ENCODE results near the gene MICU1. TPM values are rescaled to one million over a fixed set of nuclear protein-coding genes. Genes with fewer than 3 reads are reported as not detected.

Gene MICU1
- total and polyA plus RNA-seq, 2 of the 13 experiments (the other 11 are each of a cell fraction or from before 2014, with no cell fraction given) = 32.5 to 56.1 TPM

DNA sequence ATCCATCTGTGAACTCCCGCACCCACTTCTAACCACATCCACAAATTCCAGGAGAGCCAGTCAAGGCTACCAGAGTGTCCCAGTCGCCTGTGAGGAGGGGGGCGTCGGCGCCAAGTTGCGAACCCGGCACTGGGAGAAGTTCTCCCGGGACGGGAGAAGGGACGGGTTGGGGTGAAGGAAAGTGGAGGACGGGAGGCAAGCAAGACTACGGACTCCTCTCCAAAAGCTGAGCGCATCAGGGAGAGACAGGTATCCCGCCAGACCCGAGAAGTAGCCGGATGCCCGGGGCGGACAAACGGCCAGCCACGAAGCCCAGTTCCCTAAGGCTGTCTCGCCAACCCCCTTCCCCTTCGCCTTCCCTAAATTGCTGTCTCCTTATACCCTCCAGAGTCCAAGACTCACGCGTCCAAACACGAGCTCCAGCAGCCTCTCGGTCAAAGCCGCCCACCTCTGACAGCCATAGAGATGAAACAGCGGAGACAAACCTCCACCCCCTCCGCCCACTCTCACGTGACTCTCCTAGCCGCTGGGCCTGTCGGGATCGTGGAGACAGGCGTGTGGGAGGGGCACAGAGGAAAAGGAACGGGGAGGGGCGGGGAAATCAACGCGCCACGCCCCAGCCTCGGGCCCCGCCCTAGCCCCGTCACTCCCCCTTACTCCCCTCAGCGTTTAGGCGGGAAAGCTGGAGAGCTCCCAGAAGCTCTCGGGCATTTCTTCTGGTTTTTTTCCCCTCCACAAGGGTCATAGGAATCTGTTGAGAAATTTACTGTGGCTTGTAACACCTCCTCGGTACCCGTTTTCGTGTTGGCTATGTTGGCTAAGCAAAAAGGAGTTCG, at the start of gene MICU1 (continued):
- TF ChIP-seq, protein P1, sequence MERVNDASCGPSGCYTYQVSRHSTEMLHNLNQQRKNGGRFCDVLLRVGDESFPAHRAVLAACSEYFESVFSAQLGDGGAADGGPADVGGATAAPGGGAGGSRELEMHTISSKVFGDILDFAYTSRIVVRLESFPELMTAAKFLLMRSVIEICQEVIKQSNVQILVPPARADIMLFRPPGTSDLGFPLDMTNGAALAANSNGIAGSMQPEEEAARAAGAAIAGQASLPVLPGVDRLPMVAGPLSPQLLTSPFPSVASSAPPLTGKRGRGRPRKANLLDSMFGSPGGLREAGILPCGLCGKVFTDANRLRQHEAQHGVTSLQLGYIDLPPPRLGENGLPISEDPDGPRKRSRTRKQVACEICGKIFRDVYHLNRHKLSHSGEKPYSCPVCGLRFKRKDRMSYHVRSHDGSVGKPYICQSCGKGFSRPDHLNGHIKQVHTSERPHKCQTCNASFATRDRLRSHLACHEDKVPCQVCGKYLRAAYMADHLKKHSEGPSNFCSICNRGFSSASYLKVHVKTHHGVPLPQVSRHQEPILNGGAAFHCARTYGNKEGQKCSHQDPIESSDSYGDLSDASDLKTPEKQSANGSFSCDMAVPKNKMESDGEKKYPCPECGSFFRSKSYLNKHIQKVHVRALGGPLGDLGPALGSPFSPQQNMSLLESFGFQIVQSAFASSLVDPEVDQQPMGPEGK (CRISPR knock-in tag; IDR thresholded peaks at IDR 0.05) = peak; percentile 77
- TF ChIP-seq MED8 (CRISPR knock-in tag; IDR thresholded peaks at IDR 0.05; ENCODE audit: insufficient replicate concordance) (no peak), PAWR (CRISPR knock-in tag; IDR thresholded peaks at IDR 0.05; ENCODE audit: borderline replicate concordance) (no peak), TBP (CRISPR knock-in tag; IDR thresholded peaks at IDR 0.05) (no peak), ZMYM3 (CRISPR knock-in tag; IDR thresholded peaks at IDR 0.05) (no peak; the same call in 1 of the 2 replicates), RFXAP (CRISPR knock-in tag; IDR thresholded peaks at IDR 0.05; ENCODE audit: borderline replicate concordance) (peak; percentile 71; the same call in 1 of the 2 replicates), NR2F1 (CRISPR knock-in tag; IDR thresholded peaks at IDR 0.05) (no peak), ZMYM4 (CRISPR knock-in tag; IDR thresholded peaks at IDR 0.05) (peak; percentile 86), ZBTB8A (CRISPR knock-in tag; IDR thresholded peaks at IDR 0.05; ENCODE audit: borderline replicate concordance, low read depth) (no peak), NR2F2 (IDR thresholded peaks at IDR 0.05; ENCODE audit: borderline replicate concordance, low read depth) (0 out of 2 replicates have a peak, but pooled peaks have one; percentile 23), HES4 (CRISPR knock-in tag; IDR thresholded peaks at IDR 0.05; ENCODE audit: borderline replicate concordance) (no peak), ZBTB1 (CRISPR knock-in tag; IDR thresholded peaks at IDR 0.05; ENCODE audit: borderline replicate concordance) (no peak), ZNF75D (CRISPR knock-in tag; IDR thresholded peaks at IDR 0.05; ENCODE audit: borderline replicate concordance) (no peak), ZNF589 (CRISPR knock-in tag; conservative IDR thresholded peaks at IDR 0.05) (no peak), ZNF3 (CRISPR knock-in tag; IDR thresholded peaks at IDR 0.05) (no peak), ZNF749 (CRISPR knock-in tag; IDR thresholded peaks at IDR 0.05; ENCODE audit: borderline replicate concordance) (no peak; the same call in 1 of the 2 replicates), SP2 (CRISPR knock-in tag; IDR thresholded peaks at IDR 0.05) (no peak)
- TF ChIP-seq, protein P2, sequence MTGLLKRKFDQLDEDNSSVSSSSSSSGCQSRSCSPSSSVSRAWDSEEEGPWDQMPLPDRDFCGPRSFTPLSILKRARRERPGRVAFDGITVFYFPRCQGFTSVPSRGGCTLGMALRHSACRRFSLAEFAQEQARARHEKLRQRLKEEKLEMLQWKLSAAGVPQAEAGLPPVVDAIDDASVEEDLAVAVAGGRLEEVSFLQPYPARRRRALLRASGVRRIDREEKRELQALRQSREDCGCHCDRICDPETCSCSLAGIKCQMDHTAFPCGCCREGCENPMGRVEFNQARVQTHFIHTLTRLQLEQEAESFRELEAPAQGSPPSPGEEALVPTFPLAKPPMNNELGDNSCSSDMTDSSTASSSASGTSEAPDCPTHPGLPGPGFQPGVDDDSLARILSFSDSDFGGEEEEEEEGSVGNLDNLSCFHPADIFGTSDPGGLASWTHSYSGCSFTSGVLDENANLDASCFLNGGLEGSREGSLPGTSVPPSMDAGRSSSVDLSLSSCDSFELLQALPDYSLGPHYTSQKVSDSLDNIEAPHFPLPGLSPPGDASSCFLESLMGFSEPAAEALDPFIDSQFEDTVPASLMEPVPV (CRISPR knock-in tag; IDR thresholded peaks at IDR 0.05) = no peak; the same call in 1 of the 2 replicates
- TF ChIP-seq, protein P3, sequence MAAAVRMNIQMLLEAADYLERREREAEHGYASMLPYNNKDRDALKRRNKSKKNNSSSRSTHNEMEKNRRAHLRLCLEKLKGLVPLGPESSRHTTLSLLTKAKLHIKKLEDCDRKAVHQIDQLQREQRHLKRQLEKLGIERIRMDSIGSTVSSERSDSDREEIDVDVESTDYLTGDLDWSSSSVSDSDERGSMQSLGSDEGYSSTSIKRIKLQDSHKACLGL (CRISPR knock-in tag; IDR thresholded peaks at IDR 0.05) = peak; percentile 62; the same call in 1 of the 2 replicates
- TF ChIP-seq, protein P4, sequence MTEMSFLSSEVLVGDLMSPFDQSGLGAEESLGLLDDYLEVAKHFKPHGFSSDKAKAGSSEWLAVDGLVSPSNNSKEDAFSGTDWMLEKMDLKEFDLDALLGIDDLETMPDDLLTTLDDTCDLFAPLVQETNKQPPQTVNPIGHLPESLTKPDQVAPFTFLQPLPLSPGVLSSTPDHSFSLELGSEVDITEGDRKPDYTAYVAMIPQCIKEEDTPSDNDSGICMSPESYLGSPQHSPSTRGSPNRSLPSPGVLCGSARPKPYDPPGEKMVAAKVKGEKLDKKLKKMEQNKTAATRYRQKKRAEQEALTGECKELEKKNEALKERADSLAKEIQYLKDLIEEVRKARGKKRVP (CRISPR knock-in tag; IDR thresholded peaks at IDR 0.05) = no peak
- TF ChIP-seq, protein P5, sequence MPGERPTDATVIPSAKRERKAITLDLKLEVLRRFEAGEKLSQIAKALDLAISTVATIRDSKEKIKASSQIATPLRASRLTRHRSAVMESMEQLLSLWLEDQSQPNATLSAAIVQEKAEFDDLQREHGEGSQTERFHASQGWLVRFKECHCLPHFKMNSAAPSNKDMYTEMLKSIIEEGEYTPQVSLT (CRISPR knock-in tag; IDR thresholded peaks at IDR 0.05; ENCODE audit: borderline replicate concordance, low read depth) = no peak
- TF ChIP-seq, protein P6, sequence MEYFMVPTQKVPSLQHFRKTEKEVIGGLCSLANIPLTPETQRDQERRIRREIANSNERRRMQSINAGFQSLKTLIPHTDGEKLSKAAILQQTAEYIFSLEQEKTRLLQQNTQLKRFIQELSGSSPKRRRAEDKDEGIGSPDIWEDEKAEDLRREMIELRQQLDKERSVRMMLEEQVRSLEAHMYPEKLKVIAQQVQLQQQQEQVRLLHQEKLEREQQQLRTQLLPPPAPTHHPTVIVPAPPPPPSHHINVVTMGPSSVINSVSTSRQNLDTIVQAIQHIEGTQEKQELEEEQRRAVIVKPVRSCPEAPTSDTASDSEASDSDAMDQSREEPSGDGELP (IDR thresholded peaks at IDR 0.05; ENCODE audit: borderline replicate concordance, low read depth) = no peak

Measured in HepG2 (cell line).